GM18520 (cell line): ENCODE data around the gene CASK.
A peak's percentile ranks its signal among the peaks of the same experiment; 100 is the strongest.
"Not testable (repeated sequence)": the region's sequence is repeated elsewhere in the genome, so short reads cannot be mapped to it uniquely, and the experiment has no call there.

Experiments
- ATAC-seq: cut with Tn5 transposase; IDR thresholded peaks from one replicate; pipeline ENCODE4 v1.9.1; 2021; ENCODE audit not compliant: unreplicated experiment

CASK gene

DNA sequence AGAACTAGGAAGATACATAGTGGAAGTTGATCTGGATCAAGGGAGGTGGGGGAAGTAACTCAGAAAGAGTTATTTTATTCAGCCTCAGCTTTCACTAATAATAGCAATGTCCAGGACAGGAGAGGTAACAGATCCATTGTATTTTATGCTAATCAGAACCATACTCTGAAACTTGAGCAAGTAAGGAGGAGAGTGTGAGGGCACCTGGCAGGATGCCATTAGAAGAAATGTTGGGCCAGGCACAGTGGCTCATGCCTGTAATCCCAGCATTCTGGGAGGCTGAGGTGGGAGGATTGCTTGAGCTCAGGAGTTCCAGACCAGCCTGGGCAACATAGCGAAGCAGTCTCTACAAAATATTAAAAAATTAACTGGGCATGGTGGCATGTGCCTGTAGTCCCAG lies 218.3 kb downstream of the CASK start:
- no peak for ATAC-seq

DNA sequence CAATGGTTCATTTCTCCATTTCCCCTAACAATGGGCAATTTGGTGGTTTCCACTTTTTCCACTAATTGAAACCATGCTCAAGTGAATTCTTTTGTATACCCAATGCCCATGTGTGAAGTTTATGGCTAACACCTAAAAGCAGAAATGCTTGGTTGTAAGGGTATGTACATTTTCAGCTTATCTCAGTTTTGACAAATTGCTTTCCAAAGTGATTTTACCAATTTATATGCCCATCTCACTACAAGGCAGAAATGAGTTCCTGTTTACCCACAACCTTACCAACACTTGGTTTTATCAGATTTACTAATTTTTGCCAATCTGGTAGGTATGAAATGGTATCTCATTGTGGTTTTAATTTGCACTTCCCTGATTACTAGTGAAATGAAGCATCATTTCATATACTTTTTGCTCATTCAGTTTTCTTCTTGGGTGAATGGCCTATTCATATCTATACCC lies 219.8 kb downstream of the CASK start:
- no peak for ATAC-seq

DNA sequence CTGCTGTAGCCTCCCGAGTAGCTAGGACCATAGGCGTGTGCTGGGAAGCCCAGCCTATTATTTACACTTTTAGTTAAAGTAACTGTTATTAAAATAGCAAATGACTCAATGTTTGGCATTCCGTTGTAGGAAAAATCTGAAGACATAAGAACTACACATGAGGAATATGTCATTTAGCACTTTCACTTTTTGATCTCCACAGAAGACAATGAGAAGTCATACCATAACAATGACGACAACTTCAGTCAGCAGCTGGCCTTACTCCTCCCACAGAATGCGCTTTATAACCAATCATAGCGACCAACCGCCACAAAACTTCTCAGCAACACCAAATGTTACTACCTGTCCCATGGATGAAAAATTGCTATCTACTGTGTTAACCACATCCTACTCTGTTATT lies 227.9 kb downstream of the CASK start:
- ATAC-seq, result no peak

DNA sequence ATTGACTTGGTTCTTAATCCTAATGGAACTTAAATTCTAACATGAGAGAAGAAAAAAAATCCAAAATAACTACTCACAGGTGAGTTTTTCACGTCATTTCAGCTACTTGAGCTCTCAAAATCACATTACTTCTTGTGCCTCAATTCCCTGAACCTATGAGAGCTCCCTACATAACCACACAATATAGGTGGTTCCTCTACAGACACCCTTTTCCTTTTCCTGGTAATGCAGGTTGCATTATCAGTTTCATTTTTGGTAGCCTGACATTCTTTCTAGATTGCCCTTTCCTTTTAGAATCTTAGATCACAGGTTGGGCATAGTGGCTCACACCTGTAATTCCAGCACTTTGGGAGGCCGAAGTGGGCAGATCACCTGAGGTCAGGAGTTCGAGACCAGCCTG lies 230.3 kb downstream of the CASK start:
- ATAC-seq, result no peak

DNA sequence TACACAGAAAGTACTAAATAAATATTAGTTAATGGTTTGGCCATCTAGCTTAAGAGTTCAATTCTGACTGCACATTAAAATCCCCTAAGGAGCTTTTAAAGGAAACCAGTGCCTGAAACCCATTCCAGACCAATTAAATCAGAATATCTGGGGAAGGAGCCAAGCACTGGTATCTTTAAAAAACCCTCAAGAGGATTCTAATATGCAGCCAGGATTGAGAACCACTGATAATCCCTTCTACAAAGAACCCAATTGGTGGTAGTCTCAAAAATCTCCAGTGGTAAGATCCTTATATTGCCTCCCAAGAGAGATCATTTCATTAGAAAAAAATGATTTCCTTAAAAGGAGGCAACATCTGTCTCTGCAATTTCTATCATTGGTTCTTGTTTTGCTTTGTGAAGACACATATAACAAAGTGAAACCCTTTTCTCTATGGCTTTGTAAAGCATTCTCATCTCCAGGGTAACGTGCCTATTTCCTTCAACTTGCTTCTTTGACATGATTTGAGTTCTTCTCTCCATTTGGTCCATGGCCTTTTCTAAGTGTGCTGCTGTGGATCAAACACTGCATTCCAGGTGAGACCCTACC lies 231.1 kb downstream of the CASK start:
- ATAC-seq, result no peak

DNA sequence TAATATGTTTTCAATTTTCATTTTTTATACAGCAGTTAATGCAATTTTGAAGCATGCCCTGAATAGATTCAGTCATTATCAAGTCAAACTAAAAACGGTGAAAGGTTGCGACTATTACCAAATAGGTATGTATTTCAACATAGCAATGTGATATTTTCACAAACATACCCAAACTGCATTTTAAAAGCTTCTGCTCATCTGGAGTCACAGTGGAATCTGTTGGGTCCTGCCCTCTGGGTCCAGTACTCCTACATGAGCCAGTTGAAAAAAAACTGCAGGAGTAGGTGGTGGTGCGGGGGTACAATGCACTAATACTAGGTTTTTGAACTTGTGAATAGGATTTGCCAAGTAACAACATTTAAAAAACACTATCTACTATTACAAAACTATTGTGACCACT lies 233.6 kb downstream of the CASK start:
- ATAC-seq, result no peak

DNA sequence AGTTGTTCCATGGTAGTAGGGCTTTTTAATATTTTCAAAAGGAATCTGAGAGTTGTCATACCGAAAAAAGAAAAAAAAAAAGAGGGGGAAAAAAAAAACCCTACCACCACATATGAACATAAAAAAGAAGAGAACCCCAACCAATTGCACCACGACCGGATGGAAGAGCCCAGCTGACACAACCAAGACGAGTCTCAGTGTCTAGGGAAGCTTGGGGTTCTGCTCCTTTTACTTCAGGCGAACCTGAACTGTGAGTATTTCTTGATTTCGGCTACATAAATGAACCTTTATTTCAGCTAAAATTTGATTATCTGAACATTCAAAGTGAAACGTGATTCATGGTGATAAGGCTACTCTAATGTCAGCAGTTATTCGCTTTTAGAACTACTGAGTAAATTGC lies 234.5 kb downstream of the CASK start, which contains the start of gene GPR34:
GPR34 (plus strand) TSS at position 139 of the 400 bp plus-strand sequence. CDS start 6,661 bp downstream, outside the sequence.
- ATAC-seq, result no peak

DNA sequence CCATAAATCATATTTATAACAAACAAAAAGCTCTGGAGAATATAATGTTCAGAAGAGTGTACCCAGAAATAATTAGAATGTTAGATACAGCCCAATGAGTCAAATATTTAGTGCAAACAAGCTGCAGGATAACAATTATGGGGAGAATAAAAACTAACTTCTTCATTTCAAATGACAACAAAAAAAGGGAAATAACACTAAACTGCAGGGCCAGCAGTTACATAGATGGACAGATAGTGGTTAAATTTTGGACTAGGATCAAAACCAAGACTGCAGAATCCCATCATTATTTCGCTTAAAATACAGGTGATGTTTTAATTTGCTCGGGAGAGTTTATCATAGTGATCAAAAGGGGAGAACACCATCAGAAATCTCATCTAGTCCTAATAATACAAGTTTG lies 235.2 kb downstream of the CASK start:
- no peak for ATAC-seq

DNA sequence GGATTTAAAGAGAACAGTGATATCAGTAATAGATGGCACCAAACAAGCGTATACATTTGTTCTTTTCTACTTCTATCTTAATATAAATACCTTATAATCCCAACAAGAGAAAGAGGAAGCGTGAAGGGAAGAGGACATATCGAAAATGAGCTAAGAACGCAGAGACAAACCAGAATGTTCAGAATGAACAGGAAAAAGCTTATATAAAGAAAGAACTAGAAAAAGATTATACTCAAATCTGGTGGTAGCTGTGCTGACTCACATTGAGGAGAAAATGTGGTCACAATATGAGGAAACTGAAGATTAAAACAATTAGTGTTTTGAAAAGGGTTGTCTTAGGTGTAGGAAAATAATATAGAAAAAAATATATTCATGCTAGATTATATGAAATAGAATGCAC lies 236.6 kb downstream of the CASK start:
- ATAC-seq, result no peak

DNA sequence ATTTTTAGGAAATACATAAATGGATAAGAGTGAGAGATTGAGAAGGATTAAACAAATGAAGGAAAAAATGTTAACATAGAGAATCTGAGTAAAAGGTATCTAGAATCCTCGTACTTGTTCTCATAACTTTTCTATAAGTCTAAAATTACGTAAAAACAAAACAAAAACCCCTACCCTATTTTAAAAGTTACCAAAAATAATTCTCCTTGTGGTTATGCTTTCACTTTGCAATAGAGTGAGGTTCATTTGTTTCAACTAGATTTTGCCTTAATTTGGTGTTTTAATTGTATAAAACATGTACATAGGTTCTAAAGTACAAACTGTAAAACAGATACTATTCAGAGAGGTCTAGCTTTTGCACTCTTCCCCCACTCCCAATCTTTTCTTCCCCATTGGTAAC lies 238.4 kb downstream of the CASK start:
- no peak for ATAC-seq

DNA sequence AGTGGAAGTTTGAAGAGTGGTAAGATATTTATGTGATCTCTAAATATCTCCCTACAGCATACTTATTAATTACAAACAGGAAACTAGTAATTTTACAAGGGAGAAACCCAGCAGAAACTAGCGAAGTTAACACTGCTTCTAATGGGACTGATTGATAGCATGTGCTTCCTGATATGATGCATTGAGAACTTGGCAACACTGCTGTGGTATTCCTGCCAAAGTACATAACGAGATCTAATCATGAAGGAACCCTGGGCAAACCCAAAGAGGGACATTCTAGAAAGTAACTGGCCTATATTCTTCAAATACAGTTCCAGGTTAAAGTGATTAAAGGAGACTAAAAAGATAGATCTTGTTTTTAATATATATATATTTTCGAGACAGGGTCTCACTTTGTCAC lies 239.2 kb downstream of the CASK start:
- no peak for ATAC-seq

DNA sequence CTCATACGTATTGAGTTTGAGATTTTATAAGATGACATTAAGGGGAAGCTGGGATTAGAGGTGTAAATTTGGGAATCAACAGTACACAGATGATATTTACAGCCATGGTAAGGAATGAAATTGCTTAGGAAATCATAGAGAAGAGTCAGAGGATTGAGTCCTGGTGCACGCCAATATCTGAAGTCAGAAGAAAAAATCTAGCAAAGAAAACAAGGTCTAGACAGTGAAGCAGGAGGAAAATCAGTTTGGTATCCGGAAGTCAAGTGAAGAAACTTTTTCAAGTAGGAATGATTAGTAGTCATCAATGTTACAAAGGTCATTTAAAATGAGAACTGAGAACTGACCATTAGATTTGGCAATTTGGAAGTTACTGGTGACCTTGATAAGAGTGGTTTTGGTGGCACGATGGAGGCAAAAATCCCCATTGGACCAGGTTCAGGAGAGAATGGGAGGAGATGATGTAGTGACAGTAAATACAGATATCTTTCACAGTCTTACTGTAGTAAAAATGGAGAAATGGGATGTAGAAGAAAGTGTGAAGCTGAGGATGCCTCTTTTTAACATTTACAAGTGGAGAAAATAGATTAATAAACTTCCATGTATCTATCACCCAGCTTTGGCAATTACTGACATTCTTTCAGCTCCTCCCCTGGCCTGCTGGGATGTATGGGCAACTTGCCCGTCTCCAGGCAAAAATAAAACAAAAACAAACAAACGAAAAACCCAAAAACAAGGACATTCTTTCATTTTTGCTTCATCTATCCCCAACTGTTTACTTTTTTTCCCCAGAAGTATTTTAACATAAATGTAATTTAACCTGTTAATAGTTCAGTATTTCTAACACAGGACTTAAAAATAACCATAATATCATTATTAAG lies 245.9 kb downstream of the CASK start:
- ATAC-seq, result no peak

DNA sequence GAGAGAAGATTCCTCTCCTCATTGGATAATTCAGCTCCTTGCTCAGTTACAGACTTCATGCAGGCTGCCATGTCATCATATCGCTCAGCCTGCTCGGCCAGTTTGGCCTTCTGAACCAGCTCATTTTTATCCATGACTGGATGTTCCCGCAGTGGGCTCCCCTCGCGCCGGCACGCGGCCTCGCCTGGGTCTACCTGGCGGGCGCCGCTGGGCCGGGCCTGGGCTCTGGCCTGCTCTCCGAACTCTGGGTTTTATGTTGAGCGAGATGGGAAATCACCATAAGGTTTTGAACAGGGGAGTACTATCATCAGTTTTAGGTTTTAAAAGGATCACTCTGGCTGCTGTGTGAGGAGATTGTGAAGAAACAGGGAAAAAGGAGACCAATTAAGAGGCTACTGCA lies 247.0 kb downstream of the CASK start:
- not testable (repeated sequence) for ATAC-seq

DNA sequence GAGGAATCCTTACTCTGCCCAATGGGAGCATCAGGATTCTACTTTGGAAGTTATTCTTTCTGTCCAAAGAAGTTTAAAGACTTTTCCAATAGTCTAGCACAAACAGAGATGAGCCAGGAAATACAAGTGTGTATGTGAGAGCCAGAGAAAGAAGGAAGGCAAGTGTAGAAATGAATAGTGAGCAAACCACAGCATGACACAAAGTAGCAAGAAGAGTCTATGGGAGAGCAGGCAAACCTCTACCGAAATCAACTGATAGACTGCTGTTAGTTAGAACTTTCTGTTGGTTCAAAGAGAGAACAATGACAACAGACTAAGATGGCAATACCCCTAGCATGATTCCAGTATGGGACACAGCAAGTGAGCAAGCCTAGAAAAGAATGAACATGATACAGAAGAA lies 250.7 kb downstream of the CASK start:
- ATAC-seq, result no peak

DNA sequence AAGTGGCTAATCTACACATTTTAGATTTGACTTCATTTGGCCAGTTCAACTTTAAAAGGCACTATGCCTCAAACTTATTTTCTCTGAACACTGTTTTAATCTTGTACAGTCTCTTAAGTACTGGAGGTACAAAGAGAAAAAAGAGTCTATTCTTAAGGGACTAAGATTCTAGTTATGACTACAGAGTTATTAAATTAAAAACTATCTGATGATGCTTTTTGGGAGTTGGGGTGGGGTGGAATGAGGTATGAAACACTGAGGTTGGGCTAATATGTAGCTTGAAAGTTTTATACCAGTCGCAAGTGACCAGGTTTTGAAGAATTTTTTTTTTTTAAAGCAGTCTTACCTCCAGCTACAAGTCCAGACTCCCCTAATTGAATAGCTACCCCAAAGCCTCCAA lies 252.3 kb downstream of the CASK start:
- no peak for ATAC-seq

DNA sequence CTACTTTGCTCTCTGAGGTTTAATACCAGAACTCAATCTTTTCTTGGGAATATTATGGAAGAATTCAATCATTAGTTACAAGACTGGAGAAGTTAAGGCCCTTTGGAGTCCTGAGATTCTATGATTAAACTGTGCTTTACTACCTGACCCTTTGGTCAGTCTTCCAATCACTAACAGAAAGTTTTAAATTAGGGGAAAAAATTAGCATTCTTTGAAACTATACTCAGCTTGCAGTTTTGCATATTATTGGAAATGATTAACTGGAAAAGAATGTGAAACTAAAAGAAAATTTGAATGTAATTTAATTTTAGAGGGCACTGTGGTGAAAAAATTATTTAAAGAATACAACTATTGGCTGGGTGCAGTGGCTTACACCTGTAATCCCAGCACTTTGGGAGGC lies 253.2 kb downstream of the CASK start:
- no peak for ATAC-seq

DNA sequence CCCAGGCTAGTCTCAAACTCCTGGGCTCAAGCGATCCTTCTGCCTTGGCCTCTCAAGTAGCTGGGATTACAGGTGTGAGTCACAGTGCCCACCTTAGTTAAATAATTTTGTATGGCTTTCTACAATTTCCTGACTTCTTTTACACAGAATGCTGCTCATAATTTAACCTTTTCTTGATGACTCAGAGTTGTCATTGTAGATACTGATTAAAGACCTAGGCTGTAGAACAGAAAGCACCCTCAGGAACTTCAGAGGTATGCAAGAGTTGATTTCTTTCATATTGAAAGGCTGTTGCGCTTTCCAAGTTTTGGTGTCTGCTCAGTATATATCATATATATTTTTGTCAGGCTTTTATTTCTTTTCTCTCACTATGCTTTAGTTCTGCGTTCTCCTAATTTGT lies 255.7 kb downstream of the CASK start:
- no peak for ATAC-seq

DNA sequence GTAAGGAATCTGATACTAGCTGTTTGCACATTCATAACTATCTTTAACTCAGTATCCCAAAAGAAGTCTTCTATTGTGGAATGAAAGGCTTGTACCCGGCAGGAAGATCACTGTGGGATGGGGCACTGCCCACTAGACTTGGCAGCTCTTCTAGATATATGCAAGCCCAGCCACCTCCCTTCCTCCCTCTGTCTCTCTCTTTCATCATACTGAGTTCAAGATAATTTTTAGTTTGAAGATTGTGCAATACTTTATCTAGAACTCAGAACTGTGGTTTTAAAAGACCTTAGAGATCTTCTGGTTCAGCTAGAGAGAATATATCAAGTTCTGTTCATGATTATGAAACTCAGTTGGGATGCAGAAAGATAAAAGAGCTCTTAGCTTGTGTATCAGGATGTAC lies 257.1 kb downstream of the CASK start:
- ATAC-seq, result no peak

DNA sequence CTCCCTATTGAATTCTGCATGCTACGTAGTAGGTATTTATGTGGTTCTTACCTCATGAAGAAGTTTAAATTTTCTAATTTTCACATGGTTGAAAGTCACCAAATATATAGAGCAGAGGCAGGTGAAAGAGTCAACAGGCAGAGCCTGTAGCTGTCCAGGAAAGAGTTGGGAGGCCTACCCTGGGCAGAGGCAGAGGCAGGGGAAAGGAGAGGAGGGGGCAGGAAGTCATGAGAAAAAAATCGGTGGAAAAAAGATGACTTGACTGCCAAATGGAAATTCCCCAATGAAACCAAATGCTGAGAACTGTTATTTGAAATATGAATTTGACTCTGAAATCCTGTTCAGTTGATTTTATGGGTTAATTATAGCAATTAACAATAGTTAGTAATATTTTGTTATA lies 257.7 kb downstream of the CASK start:
- ATAC-seq, result no peak

DNA sequence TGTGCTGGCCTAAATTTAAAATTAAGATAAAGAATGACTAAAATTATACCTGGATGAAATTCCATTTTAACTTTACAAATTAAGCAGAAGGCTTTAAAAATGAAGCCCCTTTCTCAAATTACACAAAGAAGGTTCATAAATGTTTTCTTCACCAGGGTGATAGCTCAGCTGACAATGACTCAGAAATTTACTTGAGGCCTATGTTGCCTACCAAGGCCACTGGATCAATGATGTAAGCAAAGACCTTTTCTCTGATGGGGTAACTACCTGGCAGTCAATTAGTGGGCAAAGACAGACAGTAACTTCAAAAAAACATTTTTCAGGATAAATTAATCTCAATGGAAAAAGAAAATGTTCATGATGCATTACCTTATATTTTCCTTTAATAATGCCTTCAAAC lies 258.4 kb downstream of the CASK start:
- ATAC-seq, result no peak

DNA sequence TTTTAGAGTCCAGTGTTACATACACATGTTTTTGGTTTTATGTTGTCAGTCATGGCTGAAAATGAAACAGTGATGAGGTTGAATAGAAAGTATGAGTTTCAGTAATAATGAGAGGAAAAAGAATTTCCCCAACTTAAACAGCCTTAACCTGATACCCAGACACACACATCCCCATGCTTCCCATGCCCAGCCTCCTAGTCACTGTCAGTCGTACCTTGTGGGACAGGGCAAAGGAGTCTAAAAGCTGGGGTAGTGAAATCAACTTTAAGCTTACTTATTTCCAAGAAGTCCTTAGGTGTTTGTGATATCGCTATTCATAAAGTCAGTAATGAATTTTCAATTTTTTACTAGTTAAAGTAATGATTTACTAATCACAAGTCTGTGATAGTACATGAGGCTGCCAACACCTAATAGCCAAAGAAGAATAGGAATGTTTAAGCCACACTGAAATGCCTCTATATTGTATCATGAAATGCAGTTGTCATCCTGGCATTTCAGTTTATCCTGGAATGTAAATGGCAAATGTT lies 258.9 kb downstream of the CASK start:
- peak; percentile 84 for ATAC-seq

DNA sequence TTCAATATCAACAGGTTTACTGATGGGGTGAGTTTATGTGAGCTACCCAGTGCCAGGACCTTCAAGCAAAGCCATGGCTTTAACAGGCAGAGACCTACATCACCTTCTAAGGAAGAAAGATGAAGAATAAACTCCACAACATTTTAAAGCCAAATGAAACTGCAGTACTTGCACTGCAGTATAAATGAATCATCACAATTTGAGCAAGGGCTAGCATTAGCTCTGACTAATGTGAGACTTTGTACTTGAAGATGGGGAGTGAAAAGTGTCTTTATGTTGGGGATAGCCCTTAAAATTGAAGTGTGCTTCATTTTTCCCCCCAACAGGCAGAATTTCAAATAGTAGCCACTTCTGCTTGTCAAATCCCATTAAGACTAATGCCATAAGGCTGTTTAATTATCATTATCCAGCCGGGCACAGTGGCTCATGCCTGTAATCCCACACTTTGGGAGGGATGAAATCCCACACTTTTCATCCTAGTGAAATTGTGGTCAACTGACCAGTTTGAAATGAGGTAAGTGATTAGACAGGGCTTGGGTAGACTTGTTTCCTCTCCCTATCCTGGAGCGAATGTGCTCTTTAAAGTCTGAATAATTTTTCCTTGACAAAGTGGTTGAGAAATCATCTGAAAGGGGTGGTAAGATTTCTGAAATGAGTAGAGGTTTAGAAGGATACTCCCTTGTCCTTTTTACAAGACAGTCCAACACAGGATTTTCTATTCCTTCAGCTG lies 261.8 kb downstream of the CASK start:
- ATAC-seq, result no peak
